OCI-LY3 (cell line): ENCODE data around the gene SLC22A15.

Source experiments
- EZH2phosphoT487 ChIP-seq: fragments of 200-600 bp; shearing (Covaris generic); IDR thresholded peaks from 2 replicates; pipeline ENCODE4 v1.6.1; 2018; ENCODE audit warnings: antibody characterized with exemption, mixed run types, low read depth
- TF ChIP-seq, protein P1 (sequence below): fragments of 200-600, 300-600 bp; sonication (generic); IDR thresholded peaks from 2 replicates; pipeline ENCODE4 v1.5.1; 2014; ENCODE audit warnings: antibody characterized with exemption, low read length, low read depth

DNA sequence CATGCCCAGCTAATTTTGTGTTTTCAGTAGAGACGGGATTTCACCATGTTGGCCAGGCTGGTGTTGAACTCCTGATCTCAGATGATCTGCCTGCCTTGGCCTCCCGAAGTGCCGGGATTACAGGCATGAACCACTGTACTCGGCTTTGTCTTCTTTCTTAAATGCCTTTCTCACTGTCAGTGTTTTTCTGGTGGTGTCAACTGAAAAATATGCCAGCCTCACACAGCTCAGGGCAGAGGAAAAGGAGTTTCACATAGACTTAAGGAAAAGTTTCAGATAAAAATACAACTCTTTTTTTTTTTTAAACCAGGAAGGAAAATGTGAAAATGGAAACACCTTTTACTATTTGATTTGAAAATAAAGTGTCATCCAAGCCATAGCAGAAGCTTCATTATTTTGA is 130.3 kb downstream of the SLC22A15 start:
- TF ChIP-seq, protein P1, sequence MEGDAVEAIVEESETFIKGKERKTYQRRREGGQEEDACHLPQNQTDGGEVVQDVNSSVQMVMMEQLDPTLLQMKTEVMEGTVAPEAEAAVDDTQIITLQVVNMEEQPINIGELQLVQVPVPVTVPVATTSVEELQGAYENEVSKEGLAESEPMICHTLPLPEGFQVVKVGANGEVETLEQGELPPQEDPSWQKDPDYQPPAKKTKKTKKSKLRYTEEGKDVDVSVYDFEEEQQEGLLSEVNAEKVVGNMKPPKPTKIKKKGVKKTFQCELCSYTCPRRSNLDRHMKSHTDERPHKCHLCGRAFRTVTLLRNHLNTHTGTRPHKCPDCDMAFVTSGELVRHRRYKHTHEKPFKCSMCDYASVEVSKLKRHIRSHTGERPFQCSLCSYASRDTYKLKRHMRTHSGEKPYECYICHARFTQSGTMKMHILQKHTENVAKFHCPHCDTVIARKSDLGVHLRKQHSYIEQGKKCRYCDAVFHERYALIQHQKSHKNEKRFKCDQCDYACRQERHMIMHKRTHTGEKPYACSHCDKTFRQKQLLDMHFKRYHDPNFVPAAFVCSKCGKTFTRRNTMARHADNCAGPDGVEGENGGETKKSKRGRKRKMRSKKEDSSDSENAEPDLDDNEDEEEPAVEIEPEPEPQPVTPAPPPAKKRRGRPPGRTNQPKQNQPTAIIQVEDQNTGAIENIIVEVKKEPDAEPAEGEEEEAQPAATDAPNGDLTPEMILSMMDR: no peak
- TF ChIP-seq EZH2phosphoT487: no peak
